HPDE6-E6E7 (cell line): ENCODE measurements around the gene UBA52.
A peak's percentile ranks its signal among the peaks of the same experiment; 100 is the strongest.
"Not testable (repeated sequence)": the region's sequence is repeated elsewhere in the genome, so short reads cannot be mapped to it uniquely, and the experiment has no call there.

ENCODE experiments used
- DNase-seq: peaks from one replicate; pipeline ENCODE4 v3.0.0; 2011; ENCODE audit warnings: missing footprints; ENCODE audit errors: extremely low spot score

UBA52 gene

GRCh38 chr19:18571564-18572344 is at the start of gene UBA52:
Gene UBA52, plus strand, starts transcription at chr19:18571857. Its CDS starts 1,444 bp downstream, at chr19:18573301.
- DNase-seq = peak; percentile 91

- peak; percentile 91 for DNase-seq
These were observed 49.4 kb upstream of the UBA52 start for GRCh38 chr19:18522124-18522861.

- DNase-seq = not testable (repeated sequence)
These were observed 48.7 kb upstream of the UBA52 start for GRCh38 chr19:18522862-18523440.

GRCh38 chr19:18523841-18524240 is 47.8 kb upstream of the UBA52 start:
- no peak for DNase-seq

GRCh38 chr19:18526316-18526715 is 45.3 kb upstream of the UBA52 start:
- peak; percentile 94 for DNase-seq

- no peak for DNase-seq
These were observed 41.9 kb upstream of the UBA52 start for GRCh38 chr19:18529782-18530181.

- no peak for DNase-seq
These were observed 40.2 kb upstream of the UBA52 start for GRCh38 chr19:18531485-18531884.

GRCh38 chr19:18532168-18532890 is 39.3 kb upstream of the UBA52 start:
- DNase-seq = no peak

- no peak for DNase-seq
These were observed 38.6 kb upstream of the UBA52 start for GRCh38 chr19:18533058-18533457.

- no peak for DNase-seq
These were observed 35.2 kb upstream of the UBA52 start for GRCh38 chr19:18536475-18536874.

- DNase-seq = no peak
These were observed 34.2 kb upstream of the UBA52 start for GRCh38 chr19:18537431-18537830.

GRCh38 chr19:18538115-18538514 is 33.5 kb upstream of the UBA52 start:
- DNase-seq = no peak

GRCh38 chr19:18539372-18539771 is 32.3 kb upstream of the UBA52 start:
- DNase-seq = no peak

GRCh38 chr19:18540200-18540599 is 31.5 kb upstream of the UBA52 start:
- DNase-seq = not testable (repeated sequence)

- DNase-seq = no peak
These were observed 30.2 kb upstream of the UBA52 start for GRCh38 chr19:18541258-18541991.

GRCh38 chr19:18541992-18542940 is 29.4 kb upstream of the UBA52 start:
- no peak for DNase-seq

GRCh38 chr19:18542941-18543813 is 28.5 kb upstream of the UBA52 start, which contains the start of gene FKBP8:
Gene FKBP8, minus strand, starts transcription at chr19:18543573. Its CDS starts 1,603 bp downstream, at chr19:18541970.
- DNase-seq = peak; percentile 93

GRCh38 chr19:18543814-18544475 is 27.7 kb upstream of the UBA52 start:
- peak; percentile 62 for DNase-seq
